Activated CD4-positive, alpha-beta T cell treated with anti-CD3 and anti-CD28 coated beads, Interleukin-2, amount 10 ng/mL, durations not matched to agents 24 days and 14 days (primary cell): Measurements from ENCODE around the gene ZNF576. TPM values are rescaled to one million over a fixed set of nuclear protein-coding genes. Genes with fewer than 3 reads are reported as not detected.
A peak's percentile ranks its signal among the peaks of the same experiment; 100 is the strongest.

Source experiments
- DNase-seq: peaks from one replicate; pipeline ENCODE4 v3.0.0; 2022
- H3K27ac Mint-ChIP-seq: one replicate; pipeline ENCODE4 v1.8.0; 2022; ENCODE audit warnings: mild to moderate bottlenecking, mixed read lengths
- H3K27me3 Mint-ChIP-seq: one replicate; pipeline ENCODE4 v1.8.0; 2022; ENCODE audit warnings: mixed read lengths
- H3K36me3 Mint-ChIP-seq: one replicate; pipeline ENCODE4 v1.8.0; 2022; ENCODE audit warnings: low read depth, mild to moderate bottlenecking, mixed read lengths
- H3K4me1 Mint-ChIP-seq: one replicate; pipeline ENCODE4 v1.8.0; 2021; ENCODE audit warnings: mixed read lengths
- H3K4me3 Mint-ChIP-seq: one replicate; pipeline ENCODE4 v1.8.0; 2022; ENCODE audit warnings: mild to moderate bottlenecking, moderate library complexity, mixed read lengths
- H3K9me3 Mint-ChIP-seq: one replicate; pipeline ENCODE4 v1.8.0; 2021; ENCODE audit warnings: mixed read lengths
- intact Hi-C: fragments of 100-400 bp; cut with micrococcal nuclease; formaldehyde crosslinking; loops from one replicate; pipeline ENCODE4 v1.15.1; 2023
- total RNA-seq: library from RNA; stranded (reverse); gene quantifications from 2 replicates; pipeline ENCODE4 v1.2.3, GENCODE V29; 2022

Gene ZNF576
- total RNA-seq, 1 donor from 2014 or later, result 14.4 TPM

GRCh38 chr19:43562698-43563241 lies 33.6 kb upstream of the ZNF576 start:
- Mint-ChIP-seq H3K27ac (peak overlapping the region; percentile 91), H3K36me3 (peaks cover 29% of the 10 kb centered on the region), H3K9me3 (no peaks in the 10 kb centered on the region), H3K27me3 (no peaks in the 10 kb centered on the region), H3K4me3 (peak overlapping the region; percentile 55), H3K4me1 (peaks cover 31% of the 10 kb centered on the region)
- peak; percentile 87 for DNase-seq
- intact Hi-C loops, result no loop called here

GRCh38 chr19:43563816-43564457 lies 32.5 kb upstream of the ZNF576 start:
- no peak for DNase-seq
- intact Hi-C loops, result no loop called here
- H3K4me1 Mint-ChIP-seq, result peaks cover 31% of the 10 kb centered on the region

GRCh38 chr19:43564800-43565199 lies 31.6 kb upstream of the ZNF576 start:
- H3K4me1 Mint-ChIP-seq, result peaks cover 31% of the 10 kb centered on the region
- no peak for DNase-seq
- H3K9me3 Mint-ChIP-seq, result no peaks in the 10 kb centered on the region
- H3K27me3 Mint-ChIP-seq, result no peaks in the 10 kb centered on the region
- intact Hi-C loops, result no loop called here
- H3K27ac Mint-ChIP-seq, result no peak overlapping the region
- H3K4me3 Mint-ChIP-seq, result no peak overlapping the region
- peaks cover 25% of the 10 kb centered on the region for H3K36me3 Mint-ChIP-seq

More at GRCh38 chr19:43563816-43564457, 32.5 kb upstream of the ZNF576 start:
- H3K9me3 Mint-ChIP-seq, result no peaks in the 10 kb centered on the region
- no peaks in the 10 kb centered on the region for H3K27me3 Mint-ChIP-seq
- peaks cover 27% of the 10 kb centered on the region for H3K36me3 Mint-ChIP-seq
- peak overlapping the region; percentile 89 for H3K27ac Mint-ChIP-seq
- no peak overlapping the region for H3K4me3 Mint-ChIP-seq

- peaks cover 8% of the 10 kb centered on the region for H3K36me3 Mint-ChIP-seq
- no peaks in the 10 kb centered on the region for H3K27me3 Mint-ChIP-seq
- DNase-seq, result no peak
- H3K27ac Mint-ChIP-seq, result no peak overlapping the region
- H3K9me3 Mint-ChIP-seq, result no peaks in the 10 kb centered on the region
- peaks cover 10% of the 10 kb centered on the region for H3K4me1 Mint-ChIP-seq
- intact Hi-C loops, result no loop called here
- H3K4me3 Mint-ChIP-seq, result no peak overlapping the region
These were observed 26.7 kb upstream of the ZNF576 start for GRCh38 chr19:43569657-43570056.

- Mint-ChIP-seq H3K4me3 (no peak overlapping the region), H3K27me3 (no peaks in the 10 kb centered on the region), H3K36me3 (peaks cover 10% of the 10 kb centered on the region), H3K9me3 (no peaks in the 10 kb centered on the region), H3K4me1 (peaks cover 14% of the 10 kb centered on the region), H3K27ac (peak overlapping the region; percentile 34)
- intact Hi-C loops, result no loop called here
- no peak for DNase-seq
These were observed 26.1 kb upstream of the ZNF576 start for GRCh38 chr19:43570174-43570791.

GRCh38 chr19:43572171-43572588 lies 24.2 kb upstream of the ZNF576 start:
- Mint-ChIP-seq H3K9me3 (no peaks in the 10 kb centered on the region), H3K4me3 (no peak overlapping the region), H3K4me1 (peaks cover 18% of the 10 kb centered on the region), H3K36me3 (peaks cover 12% of the 10 kb centered on the region), H3K27ac (no peak overlapping the region), H3K27me3 (no peaks in the 10 kb centered on the region)
- no peak for DNase-seq
- intact Hi-C loops, result no loop called here

GRCh38 chr19:43574424-43575155 lies 21.8 kb upstream of the ZNF576 start:
- peak; percentile 65 for DNase-seq
- Mint-ChIP-seq H3K9me3 (no peaks in the 10 kb centered on the region), H3K27ac (peak overlapping the region; percentile 94), H3K4me1 (peaks cover 23% of the 10 kb centered on the region), H3K4me3 (peak overlapping the region; percentile 96), H3K36me3 (peaks cover 16% of the 10 kb centered on the region), H3K27me3 (no peaks in the 10 kb centered on the region)
- intact Hi-C loops, result loop anchor here (1.0 to 5.0 kb wide), 5 partner anchors 22 to 127 kb away; partner anchors contain the start of genes IRGQ, ZNF428, ZNF575 and ZNF576

- Mint-ChIP-seq H3K4me3 (peak within 1 kb of the TSS; percentile 96), H3K36me3 (peaks cover 14% of the 10 kb centered on the region), H3K27ac (peak within 1 kb of the TSS; percentile 94), H3K27me3 (no peaks in the 10 kb centered on the region), H3K4me1 (peaks cover 28% of the 10 kb centered on the region), H3K9me3 (no peaks in the 10 kb centered on the region)
- DNase-seq, result peak; percentile 99
- intact Hi-C loops, result loop anchor here (1.0 to 5.0 kb wide), 5 partner anchors 21 to 128 kb away; partner anchors contain the start of genes IRGQ, ZNF428, ZNF575 and ZNF576
These were observed 21.0 kb upstream of the ZNF576 start, which contains the start of the genes PINLYP and XRCC1 for GRCh38 chr19:43575156-43575950. PINLYP (plus strand) TSS chr19:43575801; CDS start chr19:43577192, 1,391 bp downstream. XRCC1 (minus strand) TSS chr19:43575527; CDS start chr19:43575458, 69 bp downstream.

GRCh38 chr19:43575955-43576878 lies 20.2 kb upstream of the ZNF576 start:
- intact Hi-C loops, result loop anchor here (1.0 to 5.0 kb wide), 5 partner anchors 20 to 129 kb away; partner anchors contain the start of genes IRGQ, ZNF428, ZNF575 and ZNF576
- H3K36me3 Mint-ChIP-seq, result peaks cover 14% of the 10 kb centered on the region
- DNase-seq, result peak; percentile 68
- H3K9me3 Mint-ChIP-seq, result no peaks in the 10 kb centered on the region
- H3K4me1 Mint-ChIP-seq, result peaks cover 30% of the 10 kb centered on the region
- peak overlapping the region; percentile 96 for H3K4me3 Mint-ChIP-seq
- H3K27me3 Mint-ChIP-seq, result no peaks in the 10 kb centered on the region
- peak overlapping the region; percentile 68 for H3K27ac Mint-ChIP-seq

- intact Hi-C loops, result loop anchor here (5.0 kb wide), 1 partner anchor 131 kb away; no protein-coding TSS in a partner anchor
- no peaks in the 10 kb centered on the region for H3K27me3 Mint-ChIP-seq
- H3K27ac Mint-ChIP-seq, result peak overlapping the region; percentile 70
- H3K4me1 Mint-ChIP-seq, result peaks cover 36% of the 10 kb centered on the region
- no peak for DNase-seq
- H3K36me3 Mint-ChIP-seq, result peaks cover 11% of the 10 kb centered on the region
- H3K9me3 Mint-ChIP-seq, result no peaks in the 10 kb centered on the region
- peak overlapping the region; percentile 85 for H3K4me3 Mint-ChIP-seq
These were observed 17.6 kb upstream of the ZNF576 start for GRCh38 chr19:43578787-43579186.

GRCh38 chr19:43581467-43581866 lies 14.9 kb upstream of the ZNF576 start:
- peak overlapping the region; percentile 85 for H3K4me3 Mint-ChIP-seq
- H3K27ac Mint-ChIP-seq, result no peak overlapping the region
- intact Hi-C loops, result no loop called here
- no peaks in the 10 kb centered on the region for H3K27me3 Mint-ChIP-seq
- no peak for DNase-seq
- H3K4me1 Mint-ChIP-seq, result peaks cover 28% of the 10 kb centered on the region
- peaks cover 18% of the 10 kb centered on the region for H3K36me3 Mint-ChIP-seq
- no peaks in the 10 kb centered on the region for H3K9me3 Mint-ChIP-seq

- H3K4me3 Mint-ChIP-seq, result no peak overlapping the region
- H3K36me3 Mint-ChIP-seq, result peaks cover 18% of the 10 kb centered on the region
- intact Hi-C loops, result no loop called here
- no peak for DNase-seq
- peaks cover 27% of the 10 kb centered on the region for H3K4me1 Mint-ChIP-seq
- H3K9me3 Mint-ChIP-seq, result no peaks in the 10 kb centered on the region
- peak overlapping the region; percentile 25 for H3K27ac Mint-ChIP-seq
- H3K27me3 Mint-ChIP-seq, result no peaks in the 10 kb centered on the region
These were observed 13.9 kb upstream of the ZNF576 start for GRCh38 chr19:43582495-43582894.
